Measurements from ENCODE around the gene KRT5.

DNA sequence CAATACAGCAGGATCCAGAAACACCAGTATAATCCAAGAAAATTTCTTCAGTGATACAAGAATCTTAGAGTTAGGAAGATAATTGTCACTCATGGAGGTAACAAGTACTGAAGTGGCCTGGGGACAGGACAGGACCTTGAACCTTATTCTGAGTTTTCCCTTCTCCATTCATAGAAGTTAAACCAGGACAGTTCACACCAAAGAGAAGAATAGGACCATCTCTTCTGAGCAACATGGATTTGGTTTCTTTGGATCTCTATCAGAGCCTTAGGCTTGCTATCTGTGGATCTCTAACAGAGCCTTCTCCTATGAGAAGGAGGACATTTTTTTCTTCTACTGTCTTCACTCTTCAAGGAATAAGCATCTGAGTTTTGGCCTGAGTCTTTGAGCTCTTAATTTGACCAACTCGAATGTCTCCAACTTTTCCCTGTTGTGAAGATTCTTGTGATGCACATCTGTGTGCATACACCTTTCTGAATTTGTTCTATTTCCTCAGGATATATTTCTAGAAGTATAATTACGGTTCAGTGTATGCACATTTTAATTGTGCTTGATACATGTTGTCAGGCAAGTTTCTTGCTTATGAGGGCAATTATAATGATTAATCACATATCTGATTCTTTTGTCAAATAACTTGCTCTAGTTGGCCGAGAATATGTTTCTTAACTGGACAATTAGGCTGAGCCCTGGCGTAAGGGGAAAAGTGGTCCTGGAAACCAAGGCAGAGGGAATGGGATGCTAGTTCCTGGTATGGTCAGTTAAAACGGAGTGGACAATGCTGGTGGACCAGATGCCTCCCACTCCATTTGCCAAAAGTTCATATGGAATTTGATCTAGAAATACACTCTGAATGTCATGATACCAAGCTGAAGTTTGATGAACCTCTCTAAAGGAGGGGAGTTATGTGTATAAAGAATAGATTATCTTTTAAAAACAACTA is 33.8 kb downstream of the KRT5 start:
- TF ChIP-seq, protein P1, sequence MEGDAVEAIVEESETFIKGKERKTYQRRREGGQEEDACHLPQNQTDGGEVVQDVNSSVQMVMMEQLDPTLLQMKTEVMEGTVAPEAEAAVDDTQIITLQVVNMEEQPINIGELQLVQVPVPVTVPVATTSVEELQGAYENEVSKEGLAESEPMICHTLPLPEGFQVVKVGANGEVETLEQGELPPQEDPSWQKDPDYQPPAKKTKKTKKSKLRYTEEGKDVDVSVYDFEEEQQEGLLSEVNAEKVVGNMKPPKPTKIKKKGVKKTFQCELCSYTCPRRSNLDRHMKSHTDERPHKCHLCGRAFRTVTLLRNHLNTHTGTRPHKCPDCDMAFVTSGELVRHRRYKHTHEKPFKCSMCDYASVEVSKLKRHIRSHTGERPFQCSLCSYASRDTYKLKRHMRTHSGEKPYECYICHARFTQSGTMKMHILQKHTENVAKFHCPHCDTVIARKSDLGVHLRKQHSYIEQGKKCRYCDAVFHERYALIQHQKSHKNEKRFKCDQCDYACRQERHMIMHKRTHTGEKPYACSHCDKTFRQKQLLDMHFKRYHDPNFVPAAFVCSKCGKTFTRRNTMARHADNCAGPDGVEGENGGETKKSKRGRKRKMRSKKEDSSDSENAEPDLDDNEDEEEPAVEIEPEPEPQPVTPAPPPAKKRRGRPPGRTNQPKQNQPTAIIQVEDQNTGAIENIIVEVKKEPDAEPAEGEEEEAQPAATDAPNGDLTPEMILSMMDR (conservative IDR thresholded peaks at IDR 0.05; ENCODE audit: low read length) = no peak
- TF ChIP-seq EZH2phosphoT487 (IDR thresholded peaks at IDR 0.05; ENCODE audit: borderline replicate concordance) = no peak

Data from Loucy (cell line).